Left lung (tissue), 10 donors: ENCODE data around the gene HLF. TPM values are rescaled to one million over a fixed set of nuclear protein-coding genes. Genes with fewer than 3 reads are reported as not detected.

Experiments used
- ATAC-seq: fragments of 200-7000 bp; cut with Tn5 transposase; one replicate; pipeline ENCODE4 v1.9.1; 2020; ENCODE audit warnings: moderate library complexity
- DNase-seq, 4 donors: peaks; one replicate each; pipeline ENCODE4 v3.0.0-alpha.2; 2013 to 2020
- H3K27ac ChIP-seq, 2 donors: fragments of 200-600 bp; sonication (generic) in 1 of 2; one replicate each; pipeline versions ENCODE4 v1.5.0 to v1.8.0; 2020 to 2021
- H3K27me3 ChIP-seq, 2 donors: fragments of 200-600 bp; sonication (generic) in 1 of 2; one replicate each; pipeline versions ENCODE4 v1.5.0 to v1.8.0; 2020 to 2021
- H3K36me3 ChIP-seq, 2 donors: fragments of 200-600 bp; sonication (generic) in 1 of 2; one replicate each; pipeline versions ENCODE4 v1.5.0 to v1.8.0; 2020 to 2021
- H3K4me1 ChIP-seq, 2 donors: fragments of 200-600 bp; one replicate each; pipeline ENCODE4 v1.8.0; 2021
- H3K4me3 ChIP-seq, 2 donors: fragments of 200-600 bp; sonication (generic) in 1 of 2; one replicate each; pipeline versions ENCODE4 v1.5.0 to v1.8.0; 2020 to 2021; ENCODE audit warnings: mild to moderate bottlenecking in 1 of 2
- H3K9me3 ChIP-seq, 2 donors: fragments of 200-600 bp; sonication (generic) in 1 of 2; one replicate each; pipeline versions ENCODE4 v1.5.0 to v1.8.0; 2020 to 2021
- intact Hi-C, 2 donors: fragments of 100-400 bp; cut with DNase I; formaldehyde crosslinking; loops; one replicate each; pipeline versions ENCODE4 v1.11.2 to v1.14.2; 2022
- polyA plus RNA-seq, 6 donors: library from polyadenylated mRNA; unstranded; fragments of 120-200 nt; gene quantifications; one replicate each; pipeline ENCODE4 v1.2.1, GENCODE V29; 2013; ENCODE audit not compliant: insufficient read length in 6 of 6
- total RNA-seq, 2 donors: library from RNA; stranded (reverse); fragmentation: NEBNext Ultra II Directional; extraction: Animal tissue kit (Norgen Biotek cat#: 25700); gene quantifications; one replicate each; pipeline ENCODE4 v1.2.1, GENCODE V29; 2021
- TF ChIP-seq, protein P1 (sequence below), 2 donors: fragments of 200-600 bp; sonication (generic) in 1 of 2; IDR thresholded peaks; one replicate each; pipeline versions ENCODE4 v1.5.0 to v1.8.0; 2021; ENCODE audit warnings: antibody characterized with exemption in 2 of 2
- donor health status: DM: no; HTN: yes; CAD: no.
- donor health status: DM: no; HTN: no; CAD: no.

Gene HLF
- total and polyA plus RNA-seq, 8 donors = 3.0 to 9.9 (median 4.8) TPM

DNA sequence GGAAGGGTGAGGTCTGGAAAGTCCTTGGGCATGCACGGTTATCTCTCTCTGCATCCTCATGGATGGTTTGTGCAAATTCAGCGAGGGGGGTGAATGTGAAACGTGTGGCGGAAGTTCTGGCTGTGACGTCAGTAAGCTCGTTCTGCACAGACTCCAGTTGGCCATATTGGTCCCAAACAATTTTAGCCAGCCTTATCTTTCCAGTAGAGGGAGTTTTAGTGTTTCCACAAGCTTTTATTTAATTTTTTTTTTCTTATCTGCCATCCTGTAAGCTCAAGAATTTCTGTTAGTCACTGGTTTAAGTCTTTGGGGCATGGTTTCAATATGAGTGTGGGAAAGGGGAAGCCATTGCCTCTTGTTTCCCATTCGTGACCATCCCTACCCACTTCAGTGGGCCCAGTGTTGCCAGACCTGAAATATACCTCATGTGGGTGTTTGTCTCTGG, 39.0 kb downstream of the HLF start:
- intact Hi-C loops = no loop called here
- no peaks in the 10 kb centered on the region for H3K27me3 ChIP-seq
- H3K4me3 ChIP-seq = no peak overlapping the region
- no peak overlapping the region for H3K27ac ChIP-seq
- no peaks in the 10 kb centered on the region for H3K36me3 ChIP-seq
- ATAC-seq (no peak), DNase-seq (no peak)
- no peaks in the 10 kb centered on the region for H3K4me1 ChIP-seq
- H3K9me3 ChIP-seq = no peaks in the 10 kb centered on the region
- TF ChIP-seq, protein P1, sequence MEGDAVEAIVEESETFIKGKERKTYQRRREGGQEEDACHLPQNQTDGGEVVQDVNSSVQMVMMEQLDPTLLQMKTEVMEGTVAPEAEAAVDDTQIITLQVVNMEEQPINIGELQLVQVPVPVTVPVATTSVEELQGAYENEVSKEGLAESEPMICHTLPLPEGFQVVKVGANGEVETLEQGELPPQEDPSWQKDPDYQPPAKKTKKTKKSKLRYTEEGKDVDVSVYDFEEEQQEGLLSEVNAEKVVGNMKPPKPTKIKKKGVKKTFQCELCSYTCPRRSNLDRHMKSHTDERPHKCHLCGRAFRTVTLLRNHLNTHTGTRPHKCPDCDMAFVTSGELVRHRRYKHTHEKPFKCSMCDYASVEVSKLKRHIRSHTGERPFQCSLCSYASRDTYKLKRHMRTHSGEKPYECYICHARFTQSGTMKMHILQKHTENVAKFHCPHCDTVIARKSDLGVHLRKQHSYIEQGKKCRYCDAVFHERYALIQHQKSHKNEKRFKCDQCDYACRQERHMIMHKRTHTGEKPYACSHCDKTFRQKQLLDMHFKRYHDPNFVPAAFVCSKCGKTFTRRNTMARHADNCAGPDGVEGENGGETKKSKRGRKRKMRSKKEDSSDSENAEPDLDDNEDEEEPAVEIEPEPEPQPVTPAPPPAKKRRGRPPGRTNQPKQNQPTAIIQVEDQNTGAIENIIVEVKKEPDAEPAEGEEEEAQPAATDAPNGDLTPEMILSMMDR (IDR thresholded peaks at IDR 0.05) = no peak

DNA sequence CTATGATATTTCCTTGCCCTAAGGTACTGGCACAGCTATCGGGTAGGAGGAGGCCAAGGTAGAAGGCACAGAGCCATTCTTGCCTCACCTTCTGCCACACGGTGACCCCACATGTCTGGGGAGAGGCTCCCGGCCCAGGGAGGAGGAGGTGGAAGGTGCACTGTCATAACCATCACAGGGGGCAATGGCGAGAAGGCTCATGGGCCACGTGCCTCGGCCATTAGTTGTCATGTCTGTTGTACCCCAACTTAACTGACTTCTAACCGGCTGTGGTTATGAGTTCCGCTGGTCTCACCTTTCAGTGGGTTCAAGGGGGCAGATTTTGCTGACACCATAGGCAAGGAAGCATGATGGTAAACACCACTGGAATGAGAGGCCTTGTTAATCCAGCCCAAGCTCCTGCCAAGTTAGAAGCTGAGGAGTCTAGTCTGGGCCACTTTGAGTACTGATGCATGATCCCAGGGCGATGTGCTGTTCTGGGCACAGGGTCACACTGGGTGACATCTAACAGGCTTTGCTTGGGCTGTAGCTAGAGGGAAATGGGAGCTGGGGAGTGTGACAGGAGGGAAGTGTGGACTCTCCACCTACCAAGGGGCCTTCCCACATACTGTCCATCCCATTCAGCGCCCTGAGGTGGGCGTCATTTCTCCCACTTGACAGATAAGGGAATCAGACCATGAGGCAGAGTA, 39.6 kb downstream of the HLF start:
- Histone ChIP-seq H3K9me3 (no peaks in the 10 kb centered on the region), H3K4me3 (no peak overlapping the region), H3K36me3 (no peaks in the 10 kb centered on the region), H3K27ac (no peak overlapping the region), H3K27me3 (no peaks in the 10 kb centered on the region), H3K4me1 (no peaks in the 10 kb centered on the region)
- DNase-seq (no peak), ATAC-seq (no peak)
- intact Hi-C loops = no loop called here
- TF ChIP-seq, protein P1 (IDR thresholded peaks at IDR 0.05) = no peak

DNA sequence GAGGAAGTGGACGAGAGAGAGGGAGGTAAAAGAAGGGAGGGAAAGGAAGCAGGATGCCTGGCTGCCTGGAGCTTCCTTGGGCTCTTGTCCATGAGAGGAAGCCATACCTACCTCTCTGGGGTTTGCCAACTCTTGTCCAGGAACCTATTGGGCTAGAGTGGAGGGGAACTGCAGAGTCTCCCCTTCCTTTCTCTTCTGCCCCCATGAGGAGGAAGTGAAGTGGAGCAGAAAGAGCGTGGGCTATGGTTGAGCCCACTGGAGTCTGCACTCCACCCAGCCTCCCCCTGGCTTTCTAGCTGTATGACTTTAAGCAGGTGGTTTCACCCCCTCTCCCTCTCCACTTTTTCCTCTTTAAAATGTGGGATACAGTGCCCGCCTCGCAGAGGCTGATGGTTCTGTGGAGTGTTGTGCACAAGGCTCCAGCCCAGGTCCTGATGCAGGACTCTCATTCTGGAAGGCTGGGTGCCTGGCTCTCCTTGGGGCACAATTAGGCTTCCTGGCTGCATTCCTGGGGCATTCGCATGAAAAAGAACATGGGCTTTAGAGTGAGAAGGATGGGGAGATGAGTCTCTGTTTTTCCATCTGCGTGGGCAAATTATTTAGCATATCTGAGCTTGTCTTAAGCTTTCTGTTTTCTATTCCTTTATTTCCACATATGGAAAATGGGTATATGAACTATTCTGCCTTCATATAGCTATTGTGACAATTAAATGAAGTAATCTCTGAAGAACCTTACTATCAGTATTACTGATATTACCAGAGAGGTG, 40.7 kb downstream of the HLF start:
- ATAC-seq = no peak
- Histone ChIP-seq H3K36me3 (no peaks in the 10 kb centered on the region), H3K27ac (no peak overlapping the region), H3K4me3 (no peak overlapping the region), H3K9me3 (no peaks in the 10 kb centered on the region), H3K27me3 (no peaks in the 10 kb centered on the region), H3K4me1 (no peaks in the 10 kb centered on the region)
- DNase-seq = no peak
- intact Hi-C loops = no loop called here
- TF ChIP-seq, protein P1 (IDR thresholded peaks at IDR 0.05) = no peak

DNA sequence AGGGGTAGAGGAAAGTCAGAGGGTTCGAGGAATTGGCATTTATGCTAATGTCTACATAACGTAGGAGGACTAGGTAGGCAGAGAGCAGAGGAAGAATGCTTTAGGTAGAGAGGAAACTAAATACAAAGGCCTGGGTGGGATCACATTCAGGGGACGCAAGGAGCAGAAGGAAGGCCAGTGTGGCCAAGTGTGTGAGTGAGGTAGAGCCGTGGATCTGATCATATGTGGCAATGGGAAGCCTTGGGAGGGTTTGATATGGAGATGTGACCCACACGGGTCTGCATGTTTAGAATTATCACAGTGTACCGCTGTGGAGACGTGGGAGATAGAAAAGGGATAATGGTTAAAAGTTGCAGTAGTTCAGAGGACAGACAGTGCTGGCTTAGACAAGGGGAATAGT, 43.1 kb downstream of the HLF start:
- ATAC-seq (no peak), DNase-seq (no peak)

More for the DNA sequence above, 43.1 kb downstream of the HLF start:
- H3K4me3 ChIP-seq = no peak overlapping the region
- intact Hi-C loops = no loop called here
- H3K36me3 ChIP-seq = no peaks in the 10 kb centered on the region
- no peaks in the 10 kb centered on the region for H3K4me1 ChIP-seq
- TF ChIP-seq, protein P1 (IDR thresholded peaks at IDR 0.05) = no peak
- no peaks in the 10 kb centered on the region for H3K9me3 ChIP-seq
- no peaks in the 10 kb centered on the region for H3K27me3 ChIP-seq
- no peak overlapping the region for H3K27ac ChIP-seq
